Osteocyte (in vitro differentiated cells): Measurements from ENCODE around the gene RRP12. TPM values are rescaled to one million over a fixed set of nuclear protein-coding genes. Genes with fewer than 3 reads are reported as not detected.
A peak's percentile ranks its signal among the peaks of the same experiment; 100 is the strongest.
"Not testable (repeated sequence)": the region's sequence is repeated elsewhere in the genome, so short reads cannot be mapped to it uniquely, and the experiment has no call there.

Experiments
- DNase-seq: peaks from one replicate; pipeline ENCODE4 v3.0.0; 2021; ENCODE audit warnings: mixed read lengths; ENCODE audit not compliant: unreplicated experiment; ENCODE audit errors: extremely low spot score
- H3K27ac Mint-ChIP-seq: one replicate; pipeline ENCODE4 v1.8.0; 2021; ENCODE audit warnings: mild to moderate bottlenecking, mixed read lengths; ENCODE audit not compliant: unreplicated experiment
- H3K27me3 Mint-ChIP-seq: one replicate; pipeline ENCODE4 v1.8.0; 2021; ENCODE audit warnings: mixed read lengths; ENCODE audit not compliant: unreplicated experiment
- H3K36me3 Mint-ChIP-seq: one replicate; pipeline ENCODE4 v1.8.0; 2021; ENCODE audit warnings: mixed read lengths; ENCODE audit not compliant: unreplicated experiment
- H3K4me1 Mint-ChIP-seq: one replicate; pipeline ENCODE4 v1.8.0; 2021; ENCODE audit warnings: mixed read lengths; ENCODE audit not compliant: unreplicated experiment
- H3K4me3 Mint-ChIP-seq: one replicate; pipeline ENCODE4 v1.8.0; 2021; ENCODE audit warnings: mild to moderate bottlenecking, moderate library complexity, mixed read lengths; ENCODE audit not compliant: unreplicated experiment
- H3K9me3 Mint-ChIP-seq: one replicate; pipeline ENCODE4 v1.8.0; 2021; ENCODE audit warnings: mixed read lengths; ENCODE audit not compliant: unreplicated experiment
- CTCF ChIP-seq: fragments of 200-600 bp; sonication (generic); IDR thresholded peaks from 2 replicates; pipeline ENCODE4 v1.5.0; 2021; ENCODE audit warnings: antibody characterized with exemption, mild to moderate bottlenecking, moderate library complexity
- total RNA-seq: library from RNA; stranded (reverse); gene quantifications from 2 replicates; pipeline ENCODE4 v1.2.1, GENCODE V29; 2021

RRP12 gene
- total RNA-seq, 1 donor from 2014 or later, result 30.1 TPM

- DNase-seq, result no peak
- peak overlapping the region; percentile 66 for H3K27ac Mint-ChIP-seq
- peaks cover 22% of the 10 kb centered on the region for H3K4me1 Mint-ChIP-seq
- TF ChIP-seq CTCF, result no peak
- peaks cover 20% of the 10 kb centered on the region for H3K36me3 Mint-ChIP-seq
- no peaks in the 10 kb centered on the region for H3K27me3 Mint-ChIP-seq
- peak overlapping the region; percentile 69 for H3K4me3 Mint-ChIP-seq
- no peaks in the 10 kb centered on the region for H3K9me3 Mint-ChIP-seq
Measured at GRCh38 chr10:97428572-97428981, 27.4 kb upstream of the RRP12 start.

- peaks cover 27% of the 10 kb centered on the region for H3K4me1 Mint-ChIP-seq
- peak overlapping the region; percentile 88 for H3K4me3 Mint-ChIP-seq
- H3K36me3 Mint-ChIP-seq, result peaks cover 20% of the 10 kb centered on the region
- H3K27ac Mint-ChIP-seq, result peak overlapping the region; percentile 80
- H3K9me3 Mint-ChIP-seq, result no peaks in the 10 kb centered on the region
- H3K27me3 Mint-ChIP-seq, result no peaks in the 10 kb centered on the region
- no peak for DNase-seq
- TF ChIP-seq CTCF, result no peak
Measured at GRCh38 chr10:97427571-97428179, 26.5 kb upstream of the RRP12 start.

GRCh38 chr10:97426776-97427570 is 25.8 kb upstream of the RRP12 start:
- Mint-ChIP-seq H3K9me3 (no peaks in the 10 kb centered on the region), H3K27ac (peak overlapping the region; percentile 80), H3K36me3 (peaks cover 17% of the 10 kb centered on the region), H3K4me1 (peaks cover 27% of the 10 kb centered on the region), H3K27me3 (no peaks in the 10 kb centered on the region), H3K4me3 (peak overlapping the region; percentile 88)
- TF ChIP-seq CTCF, result no peak
- DNase-seq, result no peak

DNA sequence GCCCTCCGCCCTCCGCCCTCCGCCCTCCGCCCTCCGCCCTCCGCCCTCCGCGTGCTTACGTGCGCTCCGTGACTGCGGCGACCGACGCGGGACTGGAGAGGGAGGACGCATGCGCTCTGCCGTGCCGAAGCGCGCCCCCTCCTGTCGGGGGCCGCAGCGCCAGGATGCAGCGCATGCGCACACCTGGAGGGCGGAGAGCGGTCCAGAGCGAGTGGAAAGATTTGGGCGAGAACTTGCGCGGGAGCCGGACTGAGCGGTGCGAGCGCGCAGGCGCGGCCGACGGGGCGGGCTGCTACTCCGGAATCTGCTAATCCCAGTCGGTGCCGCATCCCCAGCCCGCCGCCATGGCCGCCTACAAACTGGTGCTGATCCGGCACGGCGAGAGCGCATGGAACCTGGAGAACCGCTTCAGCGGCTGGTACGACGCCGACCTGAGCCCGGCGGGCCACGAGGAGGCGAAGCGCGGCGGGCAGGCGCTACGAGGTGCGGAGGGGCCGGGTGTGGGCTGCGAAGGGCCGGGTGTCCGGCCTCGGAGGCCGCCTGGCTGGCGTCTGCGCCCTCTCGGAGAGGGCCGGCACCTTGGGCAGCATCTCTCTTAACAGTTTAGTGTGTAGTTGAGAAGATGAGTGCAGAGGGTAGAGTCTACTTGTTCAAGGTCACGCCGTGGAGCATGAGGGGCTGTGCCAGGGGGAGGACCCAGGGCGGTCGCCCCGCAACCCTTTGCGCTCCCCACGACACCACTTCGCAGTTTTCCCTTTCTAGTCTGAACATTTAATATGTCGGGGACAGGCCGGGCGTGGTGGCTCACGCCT is 25.0 kb upstream of the RRP12 start, which contains the start of gene PGAM1:
TSS of gene PGAM1 (plus strand) at position 228 of the 812 bp plus-strand sequence. CDS start at position 345, 117 bp downstream.
- DNase-seq, result peak; percentile 99
- peak within 1 kb of the TSS; percentile 93 for H3K27ac Mint-ChIP-seq
- no peaks in the 10 kb centered on the region for H3K9me3 Mint-ChIP-seq
- peak within 1 kb of the TSS; percentile 88 for H3K4me3 Mint-ChIP-seq
- peak; percentile 69 for TF ChIP-seq CTCF
- no peaks in the 10 kb centered on the region for H3K27me3 Mint-ChIP-seq
- peaks cover 27% of the 10 kb centered on the region for H3K4me1 Mint-ChIP-seq
- H3K36me3 Mint-ChIP-seq, result peaks cover 11% of the 10 kb centered on the region

DNA sequence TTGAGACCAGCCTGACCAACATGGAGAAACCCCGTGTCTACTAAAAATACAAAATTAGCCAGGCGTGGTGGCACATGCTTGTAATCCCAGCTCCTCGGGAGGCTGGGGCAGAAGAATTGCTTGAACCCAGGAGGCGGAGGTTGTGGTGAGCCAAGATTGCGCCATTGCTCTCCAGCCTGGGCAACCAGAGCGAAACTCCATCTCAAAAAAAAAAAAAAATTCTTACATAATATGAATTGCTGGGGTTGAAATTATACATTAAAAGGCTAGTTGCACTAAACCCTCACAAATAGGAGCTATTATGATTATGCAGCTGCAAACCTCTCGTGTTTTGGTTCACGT is 22.6 kb upstream of the RRP12 start:
- H3K9me3 Mint-ChIP-seq, DNase-seq, H3K27me3 Mint-ChIP-seq, H3K36me3 Mint-ChIP-seq: not testable (repeated sequence)
- Mint-ChIP-seq H3K4me3 (peak overlapping the region; percentile 14), H3K4me1 (peaks cover 28% of the 10 kb centered on the region), H3K27ac (peak overlapping the region; percentile 85)
